NCI-H128 (cell line): ENCODE results near the gene SLC17A4.

Source experiments
- DNase-seq: peaks from one replicate; lab custom pipeline; 2025; ENCODE audit not compliant: unreplicated experiment; lab: John Stamatoyannopoulos, UW

The SLC17A4 gene

GRCh38 chr6:25801436-25801835 is 46.9 kb downstream of the SLC17A4 start:
- no peak for DNase-seq

GRCh38 chr6:25804804-25805203 is 50.3 kb downstream of the SLC17A4 start:
- no peak for DNase-seq

- no peak for DNase-seq
Measured at GRCh38 chr6:25815194-25815593, 60.7 kb downstream of the SLC17A4 start.

DNA sequence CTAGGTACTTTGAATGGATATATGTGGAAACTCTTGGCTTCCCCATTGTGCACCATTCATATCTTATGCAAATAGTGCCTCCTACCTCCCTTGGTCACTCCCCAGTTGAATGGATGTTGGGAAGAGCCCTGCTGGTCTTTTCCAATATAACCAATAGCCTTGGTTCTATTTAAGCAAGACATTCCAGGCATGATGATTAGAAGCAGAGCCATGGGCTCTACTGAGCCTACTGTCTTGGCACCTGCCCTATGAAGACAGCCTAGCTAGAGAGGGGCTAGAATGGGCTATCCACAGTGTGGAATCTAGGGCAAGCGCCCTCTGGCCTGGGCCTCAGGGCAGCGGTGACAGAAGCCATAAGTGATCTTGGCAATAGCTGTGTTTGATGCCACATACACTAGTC is 61.7 kb downstream of the SLC17A4 start:
- DNase-seq: no peak

DNA sequence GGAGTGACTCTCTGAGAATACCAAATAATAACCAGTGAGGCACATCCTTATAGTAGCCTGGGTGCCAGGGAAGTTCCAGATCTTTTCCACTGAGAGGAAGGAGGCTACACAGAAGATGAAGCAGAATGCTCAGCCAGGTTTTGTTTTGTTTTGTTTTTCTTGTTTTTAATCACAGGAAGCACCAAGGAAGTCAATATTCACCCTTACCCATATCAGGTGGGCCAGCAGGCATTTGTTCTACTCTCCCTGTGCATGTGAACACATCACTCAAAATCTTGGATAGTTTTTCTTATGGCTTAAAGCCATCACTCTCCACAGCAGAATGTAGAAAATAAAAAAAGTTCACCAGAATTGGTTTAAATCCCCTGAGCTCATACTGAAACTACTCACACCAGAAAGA is 66.8 kb downstream of the SLC17A4 start:
- DNase-seq: no peak

GRCh38 chr6:25829375-25829774 is 74.8 kb downstream of the SLC17A4 start:
- DNase-seq: no peak

- no peak for DNase-seq
Measured at GRCh38 chr6:25830458-25830857, 75.9 kb downstream of the SLC17A4 start.
